Chondrocyte (in vitro differentiated cells): ENCODE measurements around the gene TLR7. TPM values are rescaled to one million over a fixed set of nuclear protein-coding genes. Genes with fewer than 3 reads are reported as not detected.
A peak's percentile ranks its signal among the peaks of the same experiment; 100 is the strongest.

Experiments
- DNase-seq: peaks from one replicate; pipeline ENCODE4 v3.0.0; 2021; ENCODE audit warnings: mixed read lengths, low spot score
- H3K27ac Mint-ChIP-seq: one replicate; pipeline ENCODE4 v1.8.0; 2021; ENCODE audit warnings: mild to moderate bottlenecking, moderate library complexity, mixed read lengths; ENCODE audit not compliant: unreplicated experiment
- H3K27me3 Mint-ChIP-seq: 2 replicates; pipeline ENCODE4 v1.8.0; 2021; ENCODE audit warnings: low read depth, mixed read lengths
- H3K36me3 Mint-ChIP-seq: 2 replicates; pipeline ENCODE4 v1.8.0; 2021; ENCODE audit warnings: low read depth, mixed read lengths
- H3K4me1 Mint-ChIP-seq: 2 replicates; pipeline ENCODE4 v1.8.0; 2021; ENCODE audit warnings: low read depth, mild to moderate bottlenecking, mixed read lengths
- H3K4me3 Mint-ChIP-seq: one replicate; pipeline ENCODE4 v1.8.0; 2021; ENCODE audit warnings: mild to moderate bottlenecking, moderate library complexity, mixed read lengths; ENCODE audit not compliant: unreplicated experiment
- H3K9me3 Mint-ChIP-seq: 2 replicates; pipeline ENCODE4 v1.8.0; 2021; ENCODE audit warnings: low read depth, mixed read lengths
- CTCF ChIP-seq: fragments of 200-600 bp; sonication (generic); IDR thresholded peaks from 2 replicates; pipeline ENCODE4 v1.5.0; 2021; ENCODE audit warnings: antibody characterized with exemption, mild to moderate bottlenecking, moderate library complexity
- total RNA-seq: library from RNA; stranded (reverse); gene quantifications from 3 replicates; pipeline ENCODE4 v1.2.1, GENCODE V29; 2021

Gene TLR7
- total RNA-seq, 1 donor from 2014 or later: not detected

- no peak for DNase-seq
- H3K9me3 Mint-ChIP-seq: peaks cover 17% of the 10 kb centered on the region
- no peaks in the 10 kb centered on the region for H3K36me3 Mint-ChIP-seq
- peaks cover 16% of the 10 kb centered on the region for H3K4me1 Mint-ChIP-seq
- H3K4me3 Mint-ChIP-seq: no peak overlapping the region
- no peaks in the 10 kb centered on the region for H3K27me3 Mint-ChIP-seq
- no peak for TF ChIP-seq CTCF
- no peak overlapping the region for H3K27ac Mint-ChIP-seq
Observed at GRCh38 chrX:12892716-12893115, 25.8 kb downstream of the TLR7 start.

- DNase-seq: no peak
- peaks cover 17% of the 10 kb centered on the region for H3K9me3 Mint-ChIP-seq
- H3K27me3 Mint-ChIP-seq: peaks cover 2% of the 10 kb centered on the region
Observed at GRCh38 chrX:12894074-12895030, 27.5 kb downstream of the TLR7 start.

GRCh38 chrX:12895866-12896265 lies 29.0 kb downstream of the TLR7 start:
- DNase-seq: no peak
- Mint-ChIP-seq H3K27me3 (peaks cover 2% of the 10 kb centered on the region), H3K36me3 (no peaks in the 10 kb centered on the region), H3K4me3 (no peak overlapping the region), H3K27ac (no peak overlapping the region), H3K9me3 (peaks cover 4% of the 10 kb centered on the region), H3K4me1 (peaks cover 16% of the 10 kb centered on the region)
- TF ChIP-seq CTCF: no peak

More at GRCh38 chrX:12894074-12895030, 27.5 kb downstream of the TLR7 start:
- H3K27ac Mint-ChIP-seq: no peak overlapping the region
- TF ChIP-seq CTCF: peak; percentile 81
- peaks cover 16% of the 10 kb centered on the region for H3K4me1 Mint-ChIP-seq
- no peaks in the 10 kb centered on the region for H3K36me3 Mint-ChIP-seq
- H3K4me3 Mint-ChIP-seq: no peak overlapping the region

GRCh38 chrX:12896935-12897334 lies 30.1 kb downstream of the TLR7 start:
- Mint-ChIP-seq H3K9me3 (peaks cover 3% of the 10 kb centered on the region), H3K27me3 (peaks cover 2% of the 10 kb centered on the region), H3K4me1 (peaks cover 16% of the 10 kb centered on the region), H3K36me3 (no peaks in the 10 kb centered on the region), H3K27ac (no peak overlapping the region), H3K4me3 (no peak overlapping the region)
- TF ChIP-seq CTCF: no peak
- no peak for DNase-seq

- H3K4me1 Mint-ChIP-seq: peaks cover 10% of the 10 kb centered on the region
- H3K27me3 Mint-ChIP-seq: peaks cover 4% of the 10 kb centered on the region
- H3K4me3 Mint-ChIP-seq: no peak overlapping the region
- DNase-seq: no peak
- no peak for TF ChIP-seq CTCF
- H3K9me3 Mint-ChIP-seq: peaks cover 3% of the 10 kb centered on the region
- no peaks in the 10 kb centered on the region for H3K36me3 Mint-ChIP-seq
- no peak overlapping the region for H3K27ac Mint-ChIP-seq
Observed at GRCh38 chrX:12898073-12898472, 31.2 kb downstream of the TLR7 start.
